ENCODE results near the gene IPP. TPM values are rescaled to one million over a fixed set of nuclear protein-coding genes. Genes with fewer than 3 reads are reported as not detected.

IPP gene
- total RNA-seq: 1 to 10 TPM; 7.2 to 8.2 TPM

DNA sequence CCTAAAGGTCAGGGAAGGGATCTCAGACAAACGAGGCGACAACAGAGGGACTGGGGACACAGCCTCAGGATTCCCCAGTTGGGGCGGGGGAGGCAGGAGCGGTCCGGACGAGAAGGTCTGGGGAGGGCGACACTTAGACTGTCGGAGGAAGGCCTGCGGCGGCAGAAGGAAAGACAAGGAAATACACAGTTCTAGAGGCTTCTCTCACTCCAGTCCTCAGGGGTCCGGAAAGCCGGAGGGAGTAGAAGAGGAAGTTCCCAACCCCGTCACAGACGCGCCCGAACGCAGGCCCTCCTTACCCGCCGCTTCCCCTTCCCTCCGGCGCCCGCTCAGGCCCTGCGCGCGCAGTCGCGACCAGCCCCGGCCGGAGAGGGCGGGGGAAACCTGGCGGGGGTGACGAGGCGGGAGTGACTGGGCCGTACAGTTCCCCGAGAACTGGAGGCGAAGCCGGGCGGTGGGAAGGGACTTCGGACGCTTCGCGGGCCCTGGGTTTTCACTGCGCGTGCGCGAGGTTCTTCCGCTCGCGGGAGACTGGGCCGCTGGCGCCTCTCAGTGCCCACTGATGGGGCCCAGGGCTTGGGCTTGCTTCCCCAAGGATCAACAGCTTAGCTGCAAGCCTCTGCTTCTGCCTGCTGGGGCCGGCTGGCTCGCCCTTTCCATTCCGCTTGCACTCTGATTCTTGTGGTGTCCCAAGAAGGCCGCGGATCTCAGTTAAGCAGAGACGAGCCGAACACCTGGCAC, at the start of gene IPP:
Gene IPP (minus strand): TSS at position 356 of the 741 bp plus-strand sequence. CDS start 4,242 bp downstream, outside the sequence.
- Histone ChIP-seq H3K36me3 (no peaks in the 10 kb centered on the region), H3K27me3 (no peaks in the 10 kb centered on the region), H3K27ac (peak within 1 kb of the TSS; percentile 94 to 96)

DNA sequence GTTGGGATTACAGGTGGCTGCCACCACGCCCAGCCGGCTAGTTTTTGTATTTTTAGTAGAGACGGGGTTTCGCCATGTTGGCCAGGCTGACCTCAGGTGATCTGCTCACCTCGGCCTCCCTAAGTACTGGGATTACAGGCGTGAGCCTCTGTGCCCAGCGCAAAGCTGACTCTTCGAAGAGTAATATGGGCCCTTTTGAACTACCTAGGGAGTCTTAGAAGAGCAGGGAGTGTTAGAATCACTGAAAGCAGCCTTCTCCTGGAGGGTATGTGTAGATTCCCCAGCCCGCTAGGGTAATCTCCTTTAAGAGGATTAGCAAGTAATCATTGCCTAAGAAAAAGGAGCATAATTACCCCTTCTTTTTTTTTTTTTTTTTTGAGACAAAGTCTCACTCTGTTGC, 46.5 kb upstream of the IPP start:
- Histone ChIP-seq H3K9me3 (no peaks in the 10 kb centered on the region), H3K36me3 (no peaks in the 10 kb centered on the region), H3K4me3 (no peak overlapping the region), H3K4me1 (peaks cover 0 to under 1% of the 10 kb centered on the region in 2 donors), H3K27ac (no peak overlapping the region), H3K27me3 (no peaks in the 10 kb centered on the region)
- TF ChIP-seq, protein P1, sequence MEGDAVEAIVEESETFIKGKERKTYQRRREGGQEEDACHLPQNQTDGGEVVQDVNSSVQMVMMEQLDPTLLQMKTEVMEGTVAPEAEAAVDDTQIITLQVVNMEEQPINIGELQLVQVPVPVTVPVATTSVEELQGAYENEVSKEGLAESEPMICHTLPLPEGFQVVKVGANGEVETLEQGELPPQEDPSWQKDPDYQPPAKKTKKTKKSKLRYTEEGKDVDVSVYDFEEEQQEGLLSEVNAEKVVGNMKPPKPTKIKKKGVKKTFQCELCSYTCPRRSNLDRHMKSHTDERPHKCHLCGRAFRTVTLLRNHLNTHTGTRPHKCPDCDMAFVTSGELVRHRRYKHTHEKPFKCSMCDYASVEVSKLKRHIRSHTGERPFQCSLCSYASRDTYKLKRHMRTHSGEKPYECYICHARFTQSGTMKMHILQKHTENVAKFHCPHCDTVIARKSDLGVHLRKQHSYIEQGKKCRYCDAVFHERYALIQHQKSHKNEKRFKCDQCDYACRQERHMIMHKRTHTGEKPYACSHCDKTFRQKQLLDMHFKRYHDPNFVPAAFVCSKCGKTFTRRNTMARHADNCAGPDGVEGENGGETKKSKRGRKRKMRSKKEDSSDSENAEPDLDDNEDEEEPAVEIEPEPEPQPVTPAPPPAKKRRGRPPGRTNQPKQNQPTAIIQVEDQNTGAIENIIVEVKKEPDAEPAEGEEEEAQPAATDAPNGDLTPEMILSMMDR (IDR thresholded peaks at IDR 0.05): no peak
- DNase-seq (ENCODE audit: low spot score): no peak

More for the DNA sequence above, at the start of gene IPP:
- Histone ChIP-seq H3K4me3 (peak within 1 kb of the TSS; percentile 52 to 63), H3K4me1 (peaks cover 0 to 15% of the 10 kb centered on the region in 2 donors), H3K9me3 (peaks cover 5 to 8% of the 10 kb centered on the region in 2 donors)
- DNase-seq (ENCODE audit: low spot score): peak; percentile 95
- TF ChIP-seq, protein P1 (IDR thresholded peaks at IDR 0.05): peak in 1 of 2 donors; percentile 66

DNA sequence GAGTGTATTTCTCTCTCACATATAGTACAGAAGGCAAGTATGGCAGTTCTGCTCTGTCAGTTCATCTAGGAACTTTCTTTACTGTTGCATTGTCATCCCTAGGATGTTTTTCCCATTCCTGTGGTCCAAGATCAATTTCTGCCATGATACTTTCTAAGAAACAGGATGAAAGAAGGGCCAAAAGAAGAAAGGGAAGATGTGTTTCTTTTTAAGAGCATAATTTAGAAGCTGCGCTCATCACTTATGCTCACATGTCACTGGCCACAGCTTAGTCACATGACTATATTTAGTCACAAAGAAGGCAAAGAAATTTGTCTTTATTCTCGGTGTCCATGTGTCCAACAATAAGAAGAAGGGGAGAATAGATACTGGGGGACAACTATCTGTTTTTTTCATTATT, 45.9 kb upstream of the IPP start:
- no peak overlapping the region for H3K4me3 ChIP-seq
- DNase-seq (ENCODE audit: low spot score): no peak
- H3K36me3 ChIP-seq: no peaks in the 10 kb centered on the region
- no peak overlapping the region for H3K27ac ChIP-seq
- no peaks in the 10 kb centered on the region for H3K9me3 ChIP-seq
- H3K27me3 ChIP-seq: no peaks in the 10 kb centered on the region
- TF ChIP-seq, protein P1 (IDR thresholded peaks at IDR 0.05): no peak
- no peaks in the 10 kb centered on the region for H3K4me1 ChIP-seq

DNA sequence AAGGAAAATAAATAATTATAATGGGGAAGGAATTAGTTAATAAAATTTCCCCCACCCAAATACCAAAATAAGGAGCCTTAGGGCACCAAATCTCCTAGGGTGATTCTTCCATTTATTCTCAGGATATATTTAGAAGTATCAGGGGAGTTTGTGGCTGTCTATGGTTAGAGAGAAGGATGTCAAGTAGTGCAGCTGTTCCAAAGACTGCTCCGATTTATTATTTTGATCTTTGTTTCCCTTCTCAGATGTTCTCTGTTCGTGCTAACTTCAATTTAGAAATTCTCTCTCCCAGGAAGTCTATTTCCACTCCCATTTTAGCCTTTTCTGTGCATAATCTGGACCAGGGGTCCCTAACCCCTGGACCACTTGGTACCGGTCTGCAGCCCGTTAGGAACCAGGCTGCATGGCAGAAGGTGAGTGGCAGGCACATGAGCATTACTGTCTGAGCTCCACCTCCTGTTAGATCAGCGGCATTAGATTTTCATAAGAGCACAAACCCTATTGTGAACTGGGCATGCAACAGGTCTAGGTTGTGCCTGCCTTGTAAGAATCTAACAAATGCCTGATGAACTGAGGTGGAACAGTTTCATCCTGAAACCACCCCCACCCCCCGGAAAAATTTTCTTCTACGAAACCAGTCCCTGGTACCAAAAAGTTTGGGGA, 43.6 kb upstream of the IPP start:
- H3K27ac ChIP-seq: no peak overlapping the region
- TF ChIP-seq, protein P1 (IDR thresholded peaks at IDR 0.05): no peak
- DNase-seq (ENCODE audit: low spot score): no peak
- H3K4me3 ChIP-seq: no peak overlapping the region
- H3K9me3 ChIP-seq: no peaks in the 10 kb centered on the region
- no peaks in the 10 kb centered on the region for H3K27me3 ChIP-seq
- H3K4me1 ChIP-seq: no peaks in the 10 kb centered on the region
- H3K36me3 ChIP-seq: no peaks in the 10 kb centered on the region

DNA sequence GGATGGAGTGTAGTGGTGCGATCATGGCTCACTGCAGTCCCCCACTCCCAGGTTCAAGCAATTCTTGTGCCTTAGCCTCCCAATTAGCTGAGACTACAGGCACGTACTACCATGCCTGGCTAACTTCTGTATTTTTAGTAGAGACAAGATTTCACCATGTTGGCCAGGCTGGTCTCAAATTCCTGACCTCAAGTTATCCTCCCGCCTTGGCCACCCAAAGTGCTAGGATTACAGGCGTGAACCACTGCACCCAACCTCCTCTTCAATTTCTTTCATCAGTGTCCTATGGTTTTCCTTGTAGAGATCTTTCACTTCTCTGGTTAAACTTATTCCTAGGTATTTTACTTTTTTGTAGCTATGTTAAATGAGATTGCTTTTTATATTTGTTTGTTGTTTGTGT, 42.3 kb upstream of the IPP start:
- TF ChIP-seq, protein P1 (IDR thresholded peaks at IDR 0.05): no peak
- Histone ChIP-seq H3K4me3 (no peak overlapping the region), H3K27ac (no peak overlapping the region)

More for the DNA sequence above, 42.3 kb upstream of the IPP start:
- no peaks in the 10 kb centered on the region for H3K4me1 ChIP-seq
- H3K27me3 ChIP-seq: no peaks in the 10 kb centered on the region
- DNase-seq (ENCODE audit: low spot score): no peak
- H3K36me3 ChIP-seq: no peaks in the 10 kb centered on the region
- no peaks in the 10 kb centered on the region for H3K9me3 ChIP-seq

All from right atrium auricular region (tissue), 2 donors.